Measurements from ENCODE around the gene CYSLTR2. TPM values are rescaled to one million over a fixed set of nuclear protein-coding genes. Genes with fewer than 3 reads are reported as not detected.

Gene CYSLTR2
- total and polyA plus RNA-seq, 9 donors, result 0.30 to 8.3 (median 2.1) TPM

DNA sequence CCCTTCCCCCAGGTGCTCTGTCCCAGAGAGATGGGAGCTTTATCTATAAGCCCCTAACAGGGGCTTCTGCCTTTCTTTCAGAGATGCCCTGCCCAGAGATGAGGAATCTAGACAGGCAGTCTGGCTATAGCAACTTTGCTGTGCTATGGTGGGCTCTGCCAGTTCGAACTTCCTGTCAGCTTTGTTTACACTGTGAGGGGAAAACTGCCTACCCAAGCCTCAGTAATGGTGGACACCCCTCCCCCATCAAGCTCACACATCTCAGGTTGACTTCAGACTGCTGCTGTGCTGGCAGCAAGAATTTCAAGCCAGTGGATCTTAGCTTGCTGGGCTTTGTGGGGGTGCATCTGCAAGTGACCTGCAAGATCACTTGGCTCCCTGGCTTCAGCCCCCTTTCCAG is 21.5 kb downstream of the CYSLTR2 start:
- Histone ChIP-seq H3K36me3 (no peaks in the 10 kb centered on the region), H3K9me3 (no peaks in the 10 kb centered on the region), H3K27ac (no peak overlapping the region), H3K4me3 (no peak overlapping the region), H3K27me3 (no peaks in the 10 kb centered on the region), H3K4me1 (ENCODE audit: insufficient read depth) (no peaks in the 10 kb centered on the region)
- intact Hi-C loops (cut with DNase I), result no loop called here
- DNase-seq, result no peak
- no peak for TF ChIP-seq EP300 (IDR thresholded peaks at IDR 0.05)
- TF ChIP-seq, protein P1, sequence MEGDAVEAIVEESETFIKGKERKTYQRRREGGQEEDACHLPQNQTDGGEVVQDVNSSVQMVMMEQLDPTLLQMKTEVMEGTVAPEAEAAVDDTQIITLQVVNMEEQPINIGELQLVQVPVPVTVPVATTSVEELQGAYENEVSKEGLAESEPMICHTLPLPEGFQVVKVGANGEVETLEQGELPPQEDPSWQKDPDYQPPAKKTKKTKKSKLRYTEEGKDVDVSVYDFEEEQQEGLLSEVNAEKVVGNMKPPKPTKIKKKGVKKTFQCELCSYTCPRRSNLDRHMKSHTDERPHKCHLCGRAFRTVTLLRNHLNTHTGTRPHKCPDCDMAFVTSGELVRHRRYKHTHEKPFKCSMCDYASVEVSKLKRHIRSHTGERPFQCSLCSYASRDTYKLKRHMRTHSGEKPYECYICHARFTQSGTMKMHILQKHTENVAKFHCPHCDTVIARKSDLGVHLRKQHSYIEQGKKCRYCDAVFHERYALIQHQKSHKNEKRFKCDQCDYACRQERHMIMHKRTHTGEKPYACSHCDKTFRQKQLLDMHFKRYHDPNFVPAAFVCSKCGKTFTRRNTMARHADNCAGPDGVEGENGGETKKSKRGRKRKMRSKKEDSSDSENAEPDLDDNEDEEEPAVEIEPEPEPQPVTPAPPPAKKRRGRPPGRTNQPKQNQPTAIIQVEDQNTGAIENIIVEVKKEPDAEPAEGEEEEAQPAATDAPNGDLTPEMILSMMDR (IDR thresholded peaks at IDR 0.05), result no peak
- 79 to 87% (median 81%) methylated on average over 1 of the region's 1 CpG for WGBS, 3 donors

DNA sequence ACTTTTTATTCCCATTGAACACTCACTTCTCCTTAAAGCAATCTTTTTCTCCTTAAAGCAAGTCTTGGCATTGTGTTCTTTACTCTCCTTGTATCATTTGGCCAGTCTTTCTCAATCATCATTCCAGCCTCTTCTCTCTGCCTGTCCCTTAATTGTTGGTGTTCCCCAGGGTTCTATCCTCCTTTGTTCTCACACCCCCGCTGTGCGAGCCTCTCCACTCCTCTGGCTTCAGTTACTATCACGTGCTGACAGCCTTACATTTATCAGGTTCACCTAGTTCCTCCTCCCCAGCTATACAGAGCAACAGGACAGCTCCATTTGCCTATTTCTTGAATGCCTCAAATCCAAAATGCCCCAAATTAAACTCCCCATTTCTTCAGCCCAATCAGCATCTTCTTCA is 24.6 kb downstream of the CYSLTR2 start:
- intact Hi-C loops (cut with DNase I), result no loop called here
- Histone ChIP-seq H3K9me3 (no peaks in the 10 kb centered on the region), H3K27me3 (no peaks in the 10 kb centered on the region), H3K27ac (no peak overlapping the region), H3K4me1 (ENCODE audit: insufficient read depth) (no peaks in the 10 kb centered on the region), H3K4me3 (no peak overlapping the region), H3K36me3 (no peaks in the 10 kb centered on the region)
- no peak for DNase-seq
- 77 to 82% (median 79%) methylated on average over 3 of the region's 3 CpGs for WGBS, 3 donors
- TF ChIP-seq EP300 (IDR thresholded peaks at IDR 0.05) (no peak), POLR2A (IDR thresholded peaks at IDR 0.05) (no peak)
- TF ChIP-seq, protein P1 (IDR thresholded peaks at IDR 0.05), result no peak

DNA sequence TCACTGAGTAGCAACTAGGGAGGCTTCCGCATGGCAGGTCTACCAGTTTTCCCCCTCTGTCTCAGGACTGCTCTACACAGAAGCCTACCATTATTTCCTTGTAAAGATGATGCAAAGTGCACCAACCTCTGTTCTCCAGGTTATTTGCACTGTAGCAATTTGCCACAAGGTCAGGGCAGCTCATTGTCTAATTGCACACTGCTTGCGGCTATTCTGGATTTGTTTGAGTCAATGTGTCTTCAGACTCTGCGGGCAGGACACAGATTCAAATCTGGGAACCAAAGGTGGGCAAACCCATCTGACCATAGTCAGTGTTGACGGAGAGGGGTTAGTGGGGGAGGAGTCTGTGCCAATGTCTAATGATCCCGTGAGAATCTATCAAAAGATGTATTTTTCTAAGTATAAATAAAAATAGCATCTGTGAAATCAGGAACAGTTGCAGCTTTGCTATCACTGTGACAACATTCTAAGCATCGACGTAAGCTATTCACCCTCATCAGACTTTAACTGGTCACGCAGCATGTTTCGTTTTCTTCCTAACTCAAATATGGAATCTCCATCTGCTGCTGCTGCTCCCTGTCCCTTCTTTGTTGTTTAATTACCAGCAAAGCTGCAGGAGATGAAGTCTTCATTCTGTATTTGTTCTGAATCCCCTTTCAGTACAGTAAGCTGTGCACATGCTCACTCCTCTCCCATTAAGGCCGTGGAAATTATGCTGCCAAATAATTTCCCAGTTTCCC is 26.4 kb downstream of the CYSLTR2 start:
- Histone ChIP-seq H3K27ac (no peak overlapping the region), H3K9me3 (no peaks in the 10 kb centered on the region), H3K36me3 (no peaks in the 10 kb centered on the region), H3K4me3 (no peak overlapping the region), H3K27me3 (no peaks in the 10 kb centered on the region), H3K4me1 (ENCODE audit: insufficient read depth) (no peaks in the 10 kb centered on the region)
- TF ChIP-seq EP300 (IDR thresholded peaks at IDR 0.05) (no peak), POLR2A (IDR thresholded peaks at IDR 0.05) (no peak)
- TF ChIP-seq, protein P1 (IDR thresholded peaks at IDR 0.05), result no peak
- intact Hi-C loops (cut with DNase I), result no loop called here
- DNase-seq, result no peak
- 84 to 89% (median 88%) methylated on average over 10 of the region's 10 CpGs for WGBS, 3 donors

DNA sequence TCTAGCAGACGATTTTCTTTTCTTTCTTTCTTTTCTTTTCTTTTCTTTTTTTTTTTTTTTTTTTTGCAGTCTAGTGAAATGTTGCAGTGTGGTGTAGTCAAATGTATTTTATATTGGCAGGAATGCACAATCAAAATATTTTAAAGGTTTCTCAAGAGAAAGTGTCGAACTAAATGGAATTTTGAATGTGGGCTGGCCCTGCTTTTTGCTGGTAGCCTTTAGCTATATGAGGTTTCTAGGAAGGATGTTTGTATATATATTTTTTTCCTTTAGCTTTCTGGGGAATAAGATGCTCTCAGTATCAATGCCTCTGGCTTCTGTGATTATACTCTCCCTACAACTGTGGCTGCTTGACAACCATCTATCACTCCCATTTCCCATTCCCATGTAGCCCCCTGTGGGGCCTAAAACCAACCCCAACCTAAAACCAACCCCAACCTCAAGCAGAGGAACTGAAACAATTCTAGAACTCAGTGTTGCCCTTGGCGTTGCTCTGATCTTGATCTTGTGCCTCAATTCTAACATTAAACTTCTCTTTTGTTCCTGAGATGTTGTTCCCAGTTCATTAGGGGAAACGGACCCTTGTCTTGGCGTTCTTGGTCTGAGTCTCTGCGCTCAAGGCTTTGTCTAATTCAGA is 27.1 kb downstream of the CYSLTR2 start:
- Histone ChIP-seq H3K9me3 (no peaks in the 10 kb centered on the region), H3K27me3 (no peaks in the 10 kb centered on the region), H3K36me3 (no peaks in the 10 kb centered on the region), H3K4me1 (ENCODE audit: insufficient read depth) (no peaks in the 10 kb centered on the region), H3K4me3 (no peak overlapping the region), H3K27ac (no peak overlapping the region)
- DNase-seq, result no peak
- TF ChIP-seq POLR2A (IDR thresholded peaks at IDR 0.05) (no peak), EP300 (IDR thresholded peaks at IDR 0.05) (no peak)
- TF ChIP-seq, protein P1 (IDR thresholded peaks at IDR 0.05), result no peak
- 79 to 88% (median 87%) methylated on average over 6 of the region's 6 CpGs for WGBS, 3 donors
- intact Hi-C loops (cut with DNase I), result no loop called here
